ENCODE data around the gene CNOT6.

DNA sequence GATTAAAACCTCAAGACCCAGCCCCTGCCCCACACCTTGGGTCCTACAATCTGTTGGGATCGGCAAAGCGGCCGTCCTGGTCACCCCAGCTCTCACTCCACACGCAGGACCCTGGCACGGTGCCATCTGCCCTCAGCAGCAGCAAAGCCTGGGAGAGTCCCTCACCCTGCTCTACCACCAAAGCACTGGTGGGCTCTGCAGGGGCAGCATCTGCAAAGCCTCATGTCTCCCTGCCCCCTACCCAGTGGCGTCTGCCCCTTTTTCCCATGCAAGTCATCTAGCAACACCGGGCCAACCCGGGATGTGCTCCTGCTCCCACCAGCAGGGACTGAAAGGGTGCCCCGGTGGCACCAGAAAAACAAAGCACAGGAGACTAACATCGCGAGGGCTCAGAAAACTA lies 19.6 kb upstream of the CNOT6 start:
- TF ChIP-seq, protein P1, sequence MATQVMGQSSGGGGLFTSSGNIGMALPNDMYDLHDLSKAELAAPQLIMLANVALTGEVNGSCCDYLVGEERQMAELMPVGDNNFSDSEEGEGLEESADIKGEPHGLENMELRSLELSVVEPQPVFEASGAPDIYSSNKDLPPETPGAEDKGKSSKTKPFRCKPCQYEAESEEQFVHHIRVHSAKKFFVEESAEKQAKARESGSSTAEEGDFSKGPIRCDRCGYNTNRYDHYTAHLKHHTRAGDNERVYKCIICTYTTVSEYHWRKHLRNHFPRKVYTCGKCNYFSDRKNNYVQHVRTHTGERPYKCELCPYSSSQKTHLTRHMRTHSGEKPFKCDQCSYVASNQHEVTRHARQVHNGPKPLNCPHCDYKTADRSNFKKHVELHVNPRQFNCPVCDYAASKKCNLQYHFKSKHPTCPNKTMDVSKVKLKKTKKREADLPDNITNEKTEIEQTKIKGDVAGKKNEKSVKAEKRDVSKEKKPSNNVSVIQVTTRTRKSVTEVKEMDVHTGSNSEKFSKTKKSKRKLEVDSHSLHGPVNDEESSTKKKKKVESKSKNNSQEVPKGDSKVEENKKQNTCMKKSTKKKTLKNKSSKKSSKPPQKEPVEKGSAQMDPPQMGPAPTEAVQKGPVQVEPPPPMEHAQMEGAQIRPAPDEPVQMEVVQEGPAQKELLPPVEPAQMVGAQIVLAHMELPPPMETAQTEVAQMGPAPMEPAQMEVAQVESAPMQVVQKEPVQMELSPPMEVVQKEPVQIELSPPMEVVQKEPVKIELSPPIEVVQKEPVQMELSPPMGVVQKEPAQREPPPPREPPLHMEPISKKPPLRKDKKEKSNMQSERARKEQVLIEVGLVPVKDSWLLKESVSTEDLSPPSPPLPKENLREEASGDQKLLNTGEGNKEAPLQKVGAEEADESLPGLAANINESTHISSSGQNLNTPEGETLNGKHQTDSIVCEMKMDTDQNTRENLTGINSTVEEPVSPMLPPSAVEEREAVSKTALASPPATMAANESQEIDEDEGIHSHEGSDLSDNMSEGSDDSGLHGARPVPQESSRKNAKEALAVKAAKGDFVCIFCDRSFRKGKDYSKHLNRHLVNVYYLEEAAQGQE (IDR thresholded peaks at IDR 0.05; ENCODE audit: insufficient read depth in 1 of 2, low read depth in 2 of 2, low read length in 2 of 2) = no peak
- TF ChIP-seq SIN3A (IDR thresholded peaks at IDR 0.05; ENCODE audit: borderline replicate concordance, insufficient read depth, low read length) = no peak
- no peak for TF ChIP-seq POLR2AphosphoS5 (IDR thresholded peaks at IDR 0.05; ENCODE audit: low read depth, low read length)
